Tibial nerve (tissue), 4 donors: Measurements from ENCODE around the gene NBEAL2.

Experiments used
- CTCF ChIP-seq, 5 experiments: fragments of 200-600 bp in 3 of 5; fragments of 450-650 bp in 2 of 5; sonication (generic) in 3 of 5; IDR thresholded peaks; one replicate each; pipeline ENCODE4 v1.5.1; 2016 to 2019; ENCODE audit warnings: antibody characterized with exemption in 5 of 5, mild to moderate bottlenecking in 3 of 5, moderate library complexity in 2 of 5
- EP300 ChIP-seq, 2 donors: sonication (generic); formaldehyde crosslinking; IDR thresholded peaks; one replicate each; pipeline ENCODE4 v1.6.1; 2017; ENCODE audit warnings: antibody characterized with exemption in 2 of 2, mild to moderate bottlenecking in 1 of 2
- POLR2A ChIP-seq, 2 donors: fragments of 450-650 bp; IDR thresholded peaks; one replicate each; pipeline ENCODE4 v1.6.1; 2017; ENCODE audit warnings: antibody characterized with exemption in 2 of 2, mild to moderate bottlenecking in 2 of 2, moderate library complexity in 2 of 2

- TF ChIP-seq CTCF (IDR thresholded peaks at IDR 0.05) (no peak), POLR2A (IDR thresholded peaks at IDR 0.05) (no peak), EP300 (IDR thresholded peaks at IDR 0.05) (no peak)
Measured at GRCh38 chr3:47003461-47004368, 24.2 kb downstream of the NBEAL2 start.
